HG03575 (cell line): ENCODE results near the gene RNF138.

Experiments used
- ATAC-seq: cut with Tn5 transposase; IDR thresholded peaks from one replicate; pipeline ENCODE4 v1.9.1; 2021; ENCODE audit not compliant: unreplicated experiment, insufficient number of reproducible peaks, low FRiP score; ENCODE audit errors: extremely low read depth

Gene RNF138

GRCh38 chr18:32093523-32093922 lies 1.8 kb downstream of the RNF138 start:
- no peak for ATAC-seq

DNA sequence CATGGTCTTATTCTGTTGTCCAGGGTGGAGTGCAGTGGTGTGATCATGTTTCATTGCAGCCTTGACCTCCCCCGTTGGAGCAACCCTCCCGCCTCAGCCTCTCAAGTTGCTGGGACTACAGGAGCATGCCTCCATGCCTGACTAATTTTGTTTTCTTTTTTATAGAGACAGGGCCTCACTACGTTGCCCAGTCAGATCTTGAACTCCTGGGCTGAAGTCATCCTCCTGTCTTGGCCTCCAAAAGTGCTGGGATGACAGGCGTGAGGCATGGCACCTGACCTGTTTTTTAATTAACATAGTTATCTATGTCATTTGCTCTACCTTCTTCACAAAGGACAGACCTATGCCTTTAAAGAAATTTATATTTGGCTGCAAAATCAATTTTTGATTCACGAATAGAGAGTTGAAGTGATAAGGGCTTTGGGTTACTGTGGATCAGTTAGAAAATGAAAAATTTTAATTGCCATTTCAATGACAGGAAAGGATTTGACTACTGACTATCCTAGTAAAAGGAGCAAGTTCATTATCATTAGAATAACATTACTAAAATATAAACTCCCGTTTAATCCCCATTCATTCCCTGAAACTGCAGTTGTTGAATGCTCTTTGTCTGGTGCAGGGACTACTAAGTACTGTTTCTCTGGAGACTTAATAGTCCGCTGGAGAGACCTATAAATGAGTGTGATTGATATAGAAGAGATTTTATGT lies 3.7 kb downstream of the RNF138 start:
- no peak for ATAC-seq

- no peak for ATAC-seq
Observed at GRCh38 chr18:32095900-32096229, 4.2 kb downstream of the RNF138 start.

- ATAC-seq = no peak
Observed at GRCh38 chr18:32096946-32097345, 5.3 kb downstream of the RNF138 start.

- ATAC-seq = no peak
Observed at GRCh38 chr18:32104516-32104915, 12.8 kb downstream of the RNF138 start.

GRCh38 chr18:32110005-32110404 lies 18.3 kb downstream of the RNF138 start:
- no peak for ATAC-seq

GRCh38 chr18:32111706-32112105 lies 20.0 kb downstream of the RNF138 start:
- ATAC-seq = no peak

GRCh38 chr18:32112826-32113225 lies 21.2 kb downstream of the RNF138 start:
- no peak for ATAC-seq

DNA sequence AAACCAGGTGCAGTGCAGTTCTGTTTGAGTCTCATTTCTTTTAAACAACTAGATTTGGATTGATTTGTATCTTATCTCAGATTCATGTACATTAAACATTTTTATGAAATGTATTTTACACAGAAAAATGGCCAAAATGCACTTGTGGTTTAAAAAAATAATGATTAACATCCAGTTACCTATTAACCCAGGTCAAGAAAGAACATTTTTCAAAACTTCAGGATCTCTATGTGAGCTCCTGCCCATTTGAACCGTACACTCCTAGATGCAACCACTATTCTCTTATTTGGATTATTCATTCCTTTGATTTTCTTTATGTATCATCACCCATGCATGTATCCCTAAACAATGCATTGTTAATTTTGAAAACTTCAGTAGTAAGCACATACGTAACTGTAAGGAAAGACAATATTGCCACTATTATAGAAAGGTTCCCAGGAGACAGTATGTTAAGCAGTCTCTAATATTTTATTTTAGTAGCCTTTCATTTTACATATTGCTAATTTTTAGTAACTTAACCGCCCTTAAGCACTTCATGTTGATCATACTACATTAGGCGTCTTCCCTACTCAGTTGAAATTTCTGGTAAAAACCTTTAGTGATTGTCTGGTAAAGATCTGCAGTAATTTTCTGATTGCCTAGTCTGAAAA lies 22.7 kb downstream of the RNF138 start:
- ATAC-seq = no peak

DNA sequence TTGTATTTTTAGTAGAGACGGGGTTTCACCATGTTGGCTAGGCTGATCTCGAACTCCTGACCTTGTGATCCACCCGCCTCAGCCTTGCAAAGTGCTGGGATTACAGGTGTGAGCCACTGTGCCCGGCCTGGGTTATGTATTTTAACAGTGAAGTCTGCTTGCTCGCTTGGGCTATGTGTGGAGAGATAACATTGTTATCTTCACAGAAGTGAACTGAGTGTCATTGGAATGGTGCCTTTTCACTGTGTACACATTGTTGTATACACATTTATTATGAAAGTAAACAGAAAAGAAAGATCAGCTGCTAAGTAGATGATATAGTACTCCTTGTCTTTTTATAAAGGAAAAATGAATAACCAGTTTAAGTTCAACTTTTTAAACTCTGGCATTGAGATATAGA lies 30.4 kb downstream of the RNF138 start:
- no peak for ATAC-seq

GRCh38 chr18:32126538-32126937 lies 34.9 kb downstream of the RNF138 start:
- ATAC-seq = no peak

DNA sequence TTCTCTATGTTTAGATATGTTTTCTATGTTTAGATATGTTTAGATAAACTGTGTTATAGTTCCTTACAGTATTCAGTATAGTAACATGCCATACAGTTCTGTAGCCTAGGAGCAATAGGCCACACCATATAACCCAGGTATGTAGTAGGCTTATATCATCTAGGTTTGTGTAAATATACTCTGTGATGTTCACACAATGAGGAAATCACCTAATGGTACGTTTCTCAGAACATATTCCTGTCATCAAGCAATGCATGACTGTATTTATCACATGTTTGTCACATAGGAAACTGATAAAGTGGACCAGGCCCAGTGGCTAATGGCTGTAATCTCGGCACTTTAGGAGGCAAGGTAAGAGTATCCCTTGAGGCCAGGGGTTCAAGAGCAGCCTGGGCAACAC lies 44.0 kb downstream of the RNF138 start:
- no peak for ATAC-seq

DNA sequence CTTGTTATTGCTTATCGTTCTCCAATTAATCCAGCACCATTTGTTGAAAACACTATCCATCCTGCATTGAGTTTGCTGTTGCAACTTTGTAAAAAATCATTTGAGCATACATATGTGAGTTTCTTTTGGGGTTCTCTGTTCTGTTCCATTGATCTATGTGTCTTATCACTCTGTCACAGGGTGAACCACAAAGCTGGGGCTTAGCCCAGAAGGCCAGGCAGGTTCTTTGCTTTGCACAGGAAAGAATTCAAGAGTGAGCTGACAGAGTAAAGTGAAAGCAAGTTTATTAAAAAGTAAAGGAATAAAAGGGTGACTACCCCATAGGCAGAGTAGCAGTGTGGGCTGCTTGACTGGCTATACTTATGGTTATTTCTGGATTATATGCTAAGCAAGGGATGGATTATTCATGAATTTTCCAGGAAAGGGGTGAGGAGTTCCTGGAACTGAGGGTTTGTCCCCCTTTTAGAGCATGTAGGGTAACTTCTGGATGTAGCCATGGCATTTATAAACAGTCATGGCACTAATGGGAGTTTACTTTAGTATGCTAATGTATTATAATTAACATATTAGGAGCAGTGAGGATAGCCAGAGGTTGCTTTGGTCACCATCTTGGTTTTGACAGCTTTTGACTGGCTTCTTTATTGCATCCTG lies 46.8 kb downstream of the RNF138 start:
- ATAC-seq = no peak

- no peak for ATAC-seq
Observed at GRCh38 chr18:32139835-32140283, 48.2 kb downstream of the RNF138 start.

- ATAC-seq = no peak
Observed at GRCh38 chr18:32148185-32148870, 56.7 kb downstream of the RNF138 start.

- ATAC-seq = peak; percentile 74
Observed at GRCh38 chr18:32152705-32153448, 61.2 kb downstream of the RNF138 start.

GRCh38 chr18:32156855-32157254 lies 65.2 kb downstream of the RNF138 start:
- no peak for ATAC-seq

- no peak for ATAC-seq
Observed at GRCh38 chr18:32157580-32157979, 65.9 kb downstream of the RNF138 start.

DNA sequence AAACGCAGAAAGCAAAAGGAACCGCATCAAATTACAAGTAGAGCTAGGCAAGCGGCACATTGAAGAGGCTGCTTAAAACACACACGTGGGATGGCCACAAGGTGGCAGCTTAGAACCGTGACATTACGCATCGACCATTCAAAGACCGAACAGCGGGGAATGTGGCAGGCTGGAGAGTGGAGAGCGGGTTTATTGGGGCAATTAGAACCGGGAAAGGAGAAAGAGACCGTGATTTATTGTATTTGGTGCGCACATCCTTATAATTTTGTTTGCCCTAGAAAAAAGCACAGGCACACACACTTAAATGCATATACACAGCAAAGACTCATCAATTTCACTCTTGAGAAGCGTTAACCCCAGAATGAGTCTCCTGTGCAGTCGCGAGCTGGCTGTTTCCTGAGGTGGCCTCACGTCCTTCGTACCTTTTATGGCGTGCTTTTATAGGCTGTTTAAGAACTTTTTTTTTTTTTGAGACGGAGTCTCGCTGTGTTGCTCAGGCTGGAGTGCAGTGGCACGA lies 66.5 kb downstream of the RNF138 start:
- ATAC-seq = peak; percentile 79
